Measurements from ENCODE around the gene RBM43. TPM values are rescaled to one million over a fixed set of nuclear protein-coding genes. Genes with fewer than 3 reads are reported as not detected.

Gene RBM43
- total and polyA plus RNA-seq, 2 of the 4 experiments (the other 2 are of a cell fraction): 1.6 to 3.6 TPM

DNA sequence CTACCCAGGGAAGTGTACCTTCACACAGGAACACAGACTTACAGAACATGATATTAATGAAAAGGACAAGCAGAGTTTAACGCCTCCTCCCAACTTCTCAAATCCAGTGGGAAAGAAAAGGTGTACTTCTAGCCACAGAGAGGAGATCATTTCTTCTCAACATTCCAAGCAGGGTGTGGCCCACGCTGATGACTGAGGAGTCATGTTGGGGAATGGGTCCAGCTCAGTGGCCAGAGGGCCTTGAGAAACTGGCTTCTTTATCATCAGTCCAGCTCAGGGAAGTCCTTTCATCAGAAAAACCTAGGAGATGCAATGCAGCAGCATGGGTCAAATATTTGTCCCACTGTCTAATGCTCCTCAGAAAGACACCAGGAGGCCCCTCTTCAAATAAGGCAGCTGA lies 63.0 kb downstream of the RBM43 start:
- intact Hi-C loops (cut with micrococcal nuclease) (no loop called here), in situ Hi-C loops (cut with MboI; ENCODE audit: low sequenced_read_pairs) (no loop called here), dilution Hi-C loops (cut with HindIII; ENCODE audit: low sequenced_read_pairs, unreplicated experiment) (no loop called here)
- DNase-seq (no peak), ATAC-seq (ENCODE audit: low read depth) (no peak)
- no peak overlapping the region for H2BK15ac ChIP-seq (ENCODE audit: low read depth, low read length)
- no peaks in the 10 kb centered on the region for H4K20me1 ChIP-seq (ENCODE audit: insufficient read depth, low read length)
- H2AK5ac ChIP-seq (ENCODE audit: low read depth, low read length): no peak overlapping the region
- H3K14ac ChIP-seq (replicated peaks; ENCODE audit: low read depth, low read length): no peak overlapping the region
- ChIA-PET CTCF (no interaction called here), POLR2A (ENCODE audit: unreplicated experiment) (no interaction called here)
- H3K18ac ChIP-seq (ENCODE audit: low read depth, low read length): no peak overlapping the region
- no peak overlapping the region for H3K4me2 ChIP-seq (ENCODE audit: low read depth, low read length)
- no peak overlapping the region for H2AFZ ChIP-seq (replicated peaks; ENCODE audit: low read length, poor library complexity)
- no peak overlapping the region for H3K4ac ChIP-seq (ENCODE audit: low read depth, low read length)
- no peak overlapping the region for H2BK20ac ChIP-seq (ENCODE audit: low read depth, low read length)
- no peak for TF ChIP-seq SMC3 (IDR thresholded peaks at IDR 0.05; ENCODE audit: low read depth, low read length)
- TF ChIP-seq FOS (IDR thresholded peaks at IDR 0.05; ENCODE audit: low read depth, low read length): no peak
- TF ChIP-seq RCOR1 (IDR thresholded peaks at IDR 0.05; ENCODE audit: insufficient replicate concordance, low read length): no peak
- TF ChIP-seq POLR2A (IDR thresholded peaks at IDR 0.05; ENCODE audit: low read depth, low read length): no peak
- TF ChIP-seq RFX5 (IDR thresholded peaks at IDR 0.05; ENCODE audit: low read depth, low read length): no peak
- TF ChIP-seq MXI1 (IDR thresholded peaks at IDR 0.05; ENCODE audit: borderline replicate concordance, low read depth, low read length): no peak
- H3K9me3 ChIP-seq (ENCODE audit: control insufficient read depth, insufficient read depth, low read length): peaks cover 2% of the 10 kb centered on the region; the same call in 1 of the 2 replicates
- no peak overlapping the region for H2BK5ac ChIP-seq (ENCODE audit: low read depth, low read length, poor library complexity, severe bottlenecking)
- no peak overlapping the region for H3K9ac ChIP-seq (ENCODE audit: low read depth, low read length)
- H4K8ac ChIP-seq (ENCODE audit: low read depth in 2 of 2, low read length in 2 of 2): no peak overlapping the region
- WGBS, 2 experiments (ENCODE audit: extremely low coverage in 2 of 2, insufficient read length in 1 of 2): no CpG with 5 or more reads among the region's 2 CpGs
- H3K27ac ChIP-seq (ENCODE audit: insufficient read depth, low read length): no peak overlapping the region
- no peak overlapping the region for H2AK9ac ChIP-seq (replicated peaks; ENCODE audit: low read depth, low read length, poor library complexity)
- H4K91ac ChIP-seq (ENCODE audit: insufficient read depth, low read depth, low read length): no peak overlapping the region
- no peak overlapping the region for H3K4me3 ChIP-seq (ENCODE audit: insufficient read depth, low read depth, low read length)
- H3K27me3 ChIP-seq (ENCODE audit: control insufficient read depth, insufficient read depth, low read length): no peaks in the 10 kb centered on the region; the same call in 1 of the 2 replicates
- BruUV-seq (replicated peaks): no TSS peak
- no peaks in the 10 kb centered on the region for H3K36me3 ChIP-seq (ENCODE audit: control insufficient read depth, insufficient read depth, low read length)
- no peak overlapping the region for H3K56ac ChIP-seq (ENCODE audit: extremely low read depth, insufficient read depth, low read length)
- H3K9me1 ChIP-seq (ENCODE audit: insufficient read depth, low read length): no peaks in the 10 kb centered on the region
- H3K23ac ChIP-seq (ENCODE audit: low read depth, low read length): no peak overlapping the region
- no peaks in the 10 kb centered on the region for H3K4me1 ChIP-seq (ENCODE audit: control insufficient read depth, insufficient read depth, low read length)
- no peak overlapping the region for H2BK120ac ChIP-seq (ENCODE audit: low read depth, low read length)
- no peak overlapping the region for H4K5ac ChIP-seq (ENCODE audit: low read depth, low read length)
- no peaks in the 10 kb centered on the region for H3K79me1 ChIP-seq (ENCODE audit: low read depth in 1 of 2, low read length in 2 of 2)

Other genes starting within 250 kb of the RBM43 start
- 2.3 and 5.8 TPM in 2 replicates for gene NMI, start 27.8 kb upstream of the RBM43 start, total RNA-seq (2012; rRNA removed)
- 4.0 and 5.2 TPM in 2 replicates for gene NMI, start 27.8 kb upstream of the RBM43 start, polyA plus RNA-seq (2012; rRNA removed)
- gene TNFAIP6, start 95.7 kb upstream of the RBM43 start, total RNA-seq (2012; rRNA removed): 2.2 and 2.9 TPM in 2 replicates
- gene TNFAIP6, start 95.7 kb upstream of the RBM43 start, polyA plus RNA-seq (2012; rRNA removed): 1.3 and 1.8 TPM in 2 replicates
- 43.9 and 53.6 TPM in 2 replicates for gene RIF1, start 148.0 kb upstream of the RBM43 start, total RNA-seq (2012; rRNA removed)
- gene RIF1, start 148.0 kb upstream of the RBM43 start, polyA plus RNA-seq (2012; rRNA removed): 3.1 and 4.3 TPM in 2 replicates